GM21619 (cell line): ENCODE measurements around the gene ZNF710.

Experiments used
- ATAC-seq: cut with Tn5 transposase; IDR thresholded peaks from one replicate; pipeline ENCODE4 v1.9.1; 2021; ENCODE audit not compliant: unreplicated experiment

ZNF710 gene

GRCh38 chr15:90075420-90076289, 74.5 kb downstream of the ZNF710 start:
- no peak for ATAC-seq

- no peak for ATAC-seq
Observed at GRCh38 chr15:90076716-90077115, 75.6 kb downstream of the ZNF710 start.

GRCh38 chr15:90078965-90079364, 77.8 kb downstream of the ZNF710 start:
- no peak for ATAC-seq

GRCh38 chr15:90079619-90080457, 78.7 kb downstream of the ZNF710 start:
- no peak for ATAC-seq

- ATAC-seq, result no peak
Observed at GRCh38 chr15:90080458-90080755, 79.3 kb downstream of the ZNF710 start.

- ATAC-seq, result no peak
Observed at GRCh38 chr15:90080818-90081393, 79.8 kb downstream of the ZNF710 start.

- ATAC-seq, result no peak
Observed at GRCh38 chr15:90082140-90082715, 81.1 kb downstream of the ZNF710 start.

- no peak for ATAC-seq
Observed at GRCh38 chr15:90083419-90083818, 82.3 kb downstream of the ZNF710 start.

GRCh38 chr15:90083954-90084607, 83.0 kb downstream of the ZNF710 start:
- no peak for ATAC-seq

- no peak for ATAC-seq
Observed at GRCh38 chr15:90084876-90085423, 83.8 kb downstream of the ZNF710 start.

GRCh38 chr15:90085565-90085964, 84.4 kb downstream of the ZNF710 start:
- no peak for ATAC-seq

GRCh38 chr15:90086868-90087268, 85.7 kb downstream of the ZNF710 start:
- no peak for ATAC-seq

- no peak for ATAC-seq
Observed at GRCh38 chr15:90087454-90088154, 86.5 kb downstream of the ZNF710 start.

GRCh38 chr15:90090226-90090848, 89.2 kb downstream of the ZNF710 start:
- ATAC-seq, result no peak

- ATAC-seq, result no peak
Observed at GRCh38 chr15:90091156-90091931, 90.2 kb downstream of the ZNF710 start.

GRCh38 chr15:90095521-90095959, 94.4 kb downstream of the ZNF710 start:
- ATAC-seq, result no peak

GRCh38 chr15:90097475-90097874, 96.4 kb downstream of the ZNF710 start:
- peak; percentile 49 for ATAC-seq

- ATAC-seq, result no peak
Observed at GRCh38 chr15:90099072-90099867, 98.1 kb downstream of the ZNF710 start.
